GM21423 (cell line): ENCODE measurements around the gene SETD7.

Experiments used
- ATAC-seq: cut with Tn5 transposase; IDR thresholded peaks from one replicate; pipeline ENCODE4 v1.9.1; 2021; ENCODE audit warnings: mild to moderate bottlenecking, moderate library complexity; ENCODE audit not compliant: unreplicated experiment

SETD7 gene

DNA sequence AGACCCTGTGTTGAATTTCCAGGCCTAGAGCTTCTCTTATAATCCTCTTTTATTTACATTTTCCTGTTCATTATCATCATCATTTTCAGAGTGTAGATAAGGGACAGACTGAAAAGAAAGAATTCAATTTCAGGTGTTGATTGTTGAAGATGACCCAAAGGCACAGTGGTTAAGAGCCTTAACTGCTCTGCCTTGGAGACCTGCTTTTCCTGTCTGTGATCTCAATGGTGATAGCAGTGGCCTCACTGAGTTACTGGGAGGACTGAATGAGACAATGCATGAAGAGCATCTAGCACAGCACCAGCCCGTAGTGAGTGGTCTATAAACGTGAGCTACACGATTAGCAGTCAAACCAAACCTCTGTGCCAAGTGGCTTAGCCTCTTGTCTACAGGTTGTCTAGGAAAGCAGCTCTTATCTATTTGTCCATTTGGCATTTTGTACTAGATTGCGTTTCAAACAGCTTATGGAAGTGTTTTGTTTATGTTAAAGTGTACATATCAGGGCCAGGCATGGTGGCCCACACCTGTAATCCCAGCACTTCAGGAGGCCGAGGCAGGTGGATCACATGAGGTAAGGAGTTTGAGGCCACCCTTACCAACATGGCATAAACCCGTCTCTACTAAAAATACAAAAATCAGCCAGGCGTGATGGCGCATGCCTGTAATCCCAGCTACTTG lies 41.5 kb downstream of the SETD7 start:
- no peak for ATAC-seq

DNA sequence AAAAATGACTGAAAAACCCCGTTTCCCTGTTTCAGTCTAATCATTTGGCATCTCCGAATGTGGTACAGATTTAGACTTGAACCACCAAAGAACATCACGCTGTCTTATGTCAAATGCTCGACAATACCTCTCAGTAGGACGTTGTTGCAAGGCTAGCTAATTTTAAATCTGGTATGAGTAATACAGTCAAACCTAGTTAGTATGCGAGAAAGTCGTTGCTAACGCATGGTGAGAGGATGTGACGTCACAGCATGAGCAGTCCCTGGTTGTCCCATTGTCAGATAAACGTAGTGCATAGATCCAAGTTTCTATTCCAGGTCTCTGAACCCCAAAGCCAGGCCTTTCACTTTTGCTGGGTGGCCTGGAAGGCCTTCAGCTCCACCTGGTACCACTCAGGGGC lies 44.7 kb downstream of the SETD7 start:
- no peak for ATAC-seq

- ATAC-seq = no peak
Observed at GRCh38 chr4:139509727-139510410, 46.1 kb downstream of the SETD7 start.

GRCh38 chr4:139508581-139509237 lies 47.3 kb downstream of the SETD7 start:
- no peak for ATAC-seq

- ATAC-seq = no peak
Observed at GRCh38 chr4:139506774-139507173, 49.2 kb downstream of the SETD7 start.

- ATAC-seq = no peak
Observed at GRCh38 chr4:139503622-139504166, 52.3 kb downstream of the SETD7 start.

DNA sequence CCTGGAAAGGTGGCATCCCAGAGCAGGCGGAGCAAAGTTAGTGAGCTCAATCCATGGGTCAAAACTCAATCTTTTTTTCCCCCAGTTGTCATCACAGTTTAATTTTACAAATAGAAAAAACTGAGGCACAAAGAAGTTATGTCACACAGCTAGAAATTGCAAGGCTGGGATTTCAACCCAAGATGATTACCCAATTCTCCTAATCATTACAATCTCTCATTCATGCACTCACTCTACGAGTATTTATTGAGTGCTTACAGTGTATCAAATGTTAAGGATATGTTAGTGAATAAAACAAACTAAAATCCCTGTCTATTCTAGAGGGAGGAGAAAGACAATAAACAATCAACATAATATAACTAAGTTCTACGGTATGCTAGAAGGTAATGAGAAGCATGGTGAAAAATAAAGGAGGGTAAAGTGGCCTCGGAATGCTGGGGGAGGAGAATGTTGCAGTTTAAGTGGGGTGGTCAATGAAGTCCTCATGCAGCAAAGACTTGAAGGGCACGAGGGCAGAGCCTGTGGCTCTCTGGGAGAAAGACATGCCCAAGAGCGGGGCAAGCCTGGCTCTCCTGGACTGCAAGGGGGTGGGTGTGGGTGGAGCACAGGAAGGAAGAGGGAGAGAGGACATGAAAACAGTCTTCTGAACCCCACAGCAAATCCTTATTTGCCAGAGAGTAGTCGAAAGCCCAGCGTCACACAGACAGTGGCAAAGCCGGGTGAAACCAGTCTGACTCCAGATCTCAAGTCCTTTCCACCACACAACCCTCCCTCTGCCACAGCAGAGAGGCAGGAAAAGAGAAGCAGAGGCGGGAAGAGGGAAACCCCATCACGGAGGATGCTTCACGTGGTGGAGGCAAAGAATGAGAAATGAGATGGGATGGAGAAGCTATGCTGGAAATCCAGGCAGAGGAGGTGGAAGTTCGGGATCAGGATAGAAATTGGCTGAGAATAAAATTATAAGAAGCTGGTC lies 53.8 kb downstream of the SETD7 start:
- ATAC-seq = no peak

GRCh38 chr4:139501527-139501926 lies 54.5 kb downstream of the SETD7 start:
- no peak for ATAC-seq

GRCh38 chr4:139501117-139501516 lies 54.9 kb downstream of the SETD7 start:
- ATAC-seq = no peak

DNA sequence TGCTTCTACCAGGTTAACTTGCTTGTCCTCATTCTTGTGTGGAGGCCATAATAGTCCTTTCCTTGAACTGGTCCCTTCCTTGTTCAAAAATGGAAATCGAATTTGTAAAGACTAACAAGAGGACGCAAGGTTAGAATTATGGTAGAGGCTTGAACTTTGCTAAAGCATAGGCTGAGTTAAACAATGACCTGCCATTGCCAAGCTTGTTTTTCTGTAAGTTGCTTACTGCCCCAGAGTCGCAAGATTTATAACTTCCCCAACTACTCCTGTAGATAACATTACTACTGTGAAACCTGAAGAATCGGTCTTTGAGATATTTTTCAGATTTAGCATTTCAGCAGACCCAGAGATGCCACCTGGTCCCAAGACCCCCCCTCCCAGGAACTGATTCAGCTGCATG lies 56.8 kb downstream of the SETD7 start:
- ATAC-seq = no peak

DNA sequence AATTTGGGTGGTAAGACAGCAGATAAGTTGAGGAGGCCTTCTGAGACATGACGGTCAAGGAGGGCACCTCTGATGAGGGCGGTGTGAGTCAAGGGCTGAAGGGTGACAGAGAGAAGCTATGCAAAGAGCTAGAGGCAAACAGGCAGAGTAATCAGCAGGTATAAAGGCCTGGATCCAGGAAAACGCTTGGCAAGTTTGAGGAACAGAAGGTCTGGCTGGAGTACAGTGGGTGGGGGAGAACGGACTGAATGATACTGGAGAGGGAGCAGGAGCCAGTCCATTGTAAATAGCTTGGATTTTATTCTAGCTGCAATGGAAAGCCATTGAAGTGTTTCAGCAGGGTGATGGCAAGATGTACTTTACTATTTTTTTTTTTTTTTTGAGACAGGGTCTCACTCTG lies 62.8 kb downstream of the SETD7 start:
- ATAC-seq = no peak

GRCh38 chr4:139492429-139492828 lies 63.6 kb downstream of the SETD7 start:
- ATAC-seq = no peak

GRCh38 chr4:139489638-139490037 lies 66.4 kb downstream of the SETD7 start:
- ATAC-seq = no peak

GRCh38 chr4:139488442-139488841 lies 67.6 kb downstream of the SETD7 start:
- ATAC-seq = no peak

DNA sequence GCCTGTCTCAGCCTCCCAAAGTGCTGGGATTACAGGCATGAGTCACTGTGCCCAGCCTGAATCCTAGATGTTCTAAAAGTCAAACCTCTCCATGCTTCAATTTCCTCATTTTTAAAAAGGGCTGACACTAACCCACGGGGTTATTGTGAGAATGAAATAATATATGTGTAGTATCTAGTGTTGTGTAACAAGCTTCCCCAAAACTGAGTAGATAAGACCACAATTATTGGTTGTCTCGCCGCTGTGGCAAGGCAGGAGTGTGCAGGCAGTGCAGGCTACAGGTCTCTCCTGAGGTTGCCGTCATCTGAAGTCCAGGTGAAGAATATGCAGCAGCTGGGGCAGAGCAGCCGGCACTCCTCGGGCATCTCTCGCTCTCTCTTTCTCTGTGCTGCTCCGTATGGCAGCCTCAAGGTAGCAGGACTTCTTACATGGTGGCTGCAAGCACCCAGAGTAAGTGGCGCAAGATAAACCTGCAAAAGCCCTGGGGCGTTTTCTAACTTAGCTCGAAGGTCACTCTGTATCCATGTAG lies 71.2 kb downstream of the SETD7 start:
- no peak for ATAC-seq

DNA sequence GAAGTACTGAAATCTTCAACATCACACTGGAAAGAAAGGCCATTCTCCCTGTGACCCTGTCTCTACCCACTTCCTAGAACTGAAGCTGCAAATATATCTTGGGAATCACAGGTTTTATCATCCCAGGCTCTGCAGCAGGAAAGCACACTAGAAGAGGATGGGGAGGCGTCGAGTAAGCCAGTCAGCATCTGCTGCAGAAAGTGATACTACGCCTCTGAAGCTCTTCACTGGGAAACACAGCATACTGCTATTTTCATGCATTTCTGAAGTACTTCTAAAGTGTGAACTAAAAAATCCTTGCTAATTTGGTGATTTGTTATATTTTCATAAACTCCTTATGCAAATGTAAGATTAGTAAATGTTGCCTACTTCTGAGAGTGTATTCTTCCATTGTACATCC lies 73.0 kb downstream of the SETD7 start:
- no peak for ATAC-seq

DNA sequence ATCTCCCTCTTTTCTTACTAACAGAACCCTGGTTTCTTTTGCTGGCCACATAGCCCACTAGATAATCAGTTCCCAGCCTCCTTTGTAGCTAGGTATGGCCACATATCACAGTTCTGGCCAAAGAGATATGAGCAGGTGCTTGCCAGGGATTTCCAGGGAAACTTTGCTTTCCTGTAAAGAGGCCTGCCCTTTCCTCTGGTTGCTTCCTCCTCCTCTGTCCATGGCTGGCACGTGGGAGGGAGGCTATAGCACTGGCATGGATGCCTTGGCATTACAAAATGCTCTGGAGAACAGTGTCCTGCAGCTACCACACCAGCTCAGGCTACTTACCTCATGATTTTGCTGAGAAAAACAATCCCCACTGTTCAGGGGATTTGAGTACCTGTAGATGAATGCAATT lies 74.6 kb downstream of the SETD7 start:
- no peak for ATAC-seq

GRCh38 chr4:139476363-139476762 lies 79.7 kb downstream of the SETD7 start:
- no peak for ATAC-seq

- ATAC-seq = no peak
Observed at GRCh38 chr4:139472852-139473251, 83.2 kb downstream of the SETD7 start.

GRCh38 chr4:139470997-139471665 lies 84.9 kb downstream of the SETD7 start:
- ATAC-seq = no peak
